HT1080 (cell line): ENCODE results near the gene PAPOLG. TPM values are rescaled to one million over a fixed set of nuclear protein-coding genes. Genes with fewer than 3 reads are reported as not detected.
A peak's percentile ranks its signal among the peaks of the same experiment; 100 is the strongest.
"Not testable (repeated sequence)": the region's sequence is repeated elsewhere in the genome, so short reads cannot be mapped to it uniquely, and the experiment has no call there.

ENCODE experiments used
- DNase-seq: peaks from one replicate; pipeline ENCODE4 v3.0.0-alpha.2; 2015; ENCODE audit warnings: low read depth
- total RNA-seq: library from RNA; depleted of rRNA; stranded (reverse); fragments of >200 nt; shearing (Covaris generic); gene quantifications from 2 replicates; pipeline ENCODE4 v1.2.3, GENCODE V29; 2014

PAPOLG gene
- total RNA-seq, 1 experiment from 2014 or later, result 9.1 TPM

GRCh38 chr2:60771508-60771907 lies 15.4 kb downstream of the PAPOLG start:
- DNase-seq, result no peak

GRCh38 chr2:60775048-60775639 lies 19.1 kb downstream of the PAPOLG start:
- no peak for DNase-seq

GRCh38 chr2:60778352-60778751 lies 22.3 kb downstream of the PAPOLG start:
- no peak for DNase-seq

- DNase-seq, result no peak
Observed at GRCh38 chr2:60779426-60779825, 23.4 kb downstream of the PAPOLG start.

GRCh38 chr2:60780721-60781120 lies 24.7 kb downstream of the PAPOLG start:
- no peak for DNase-seq

- DNase-seq, result no peak
Observed at GRCh38 chr2:60793169-60793568, 37.1 kb downstream of the PAPOLG start.

- DNase-seq, result no peak
Observed at GRCh38 chr2:60794271-60794863, 38.3 kb downstream of the PAPOLG start.

- peak; percentile 54 for DNase-seq
Observed at GRCh38 chr2:60796573-60797509, 40.8 kb downstream of the PAPOLG start.

GRCh38 chr2:60804473-60804872 lies 48.4 kb downstream of the PAPOLG start:
- no peak for DNase-seq

- no peak for DNase-seq
Observed at GRCh38 chr2:60806595-60806987, 50.5 kb downstream of the PAPOLG start.

- peak; percentile 73 for DNase-seq
Observed at GRCh38 chr2:60806988-60807681, 51.1 kb downstream of the PAPOLG start.

- no peak for DNase-seq
Observed at GRCh38 chr2:60808330-60808801, 52.3 kb downstream of the PAPOLG start.

GRCh38 chr2:60811491-60812375 lies 55.7 kb downstream of the PAPOLG start:
- DNase-seq, result no peak

- not testable (repeated sequence) for DNase-seq
Observed at GRCh38 chr2:60817191-60817590, 61.1 kb downstream of the PAPOLG start.

GRCh38 chr2:60818272-60818671 lies 62.2 kb downstream of the PAPOLG start:
- peak; percentile 20 for DNase-seq

- no peak for DNase-seq
Observed at GRCh38 chr2:60819155-60819862, 63.2 kb downstream of the PAPOLG start.

- DNase-seq, result no peak
Observed at GRCh38 chr2:60819936-60820335, 63.9 kb downstream of the PAPOLG start.

- DNase-seq, result no peak
Observed at GRCh38 chr2:60820416-60821132, 64.5 kb downstream of the PAPOLG start.

GRCh38 chr2:60821133-60821469 lies 65.0 kb downstream of the PAPOLG start:
- DNase-seq, result no peak
